ENCODE data around the gene MED6. TPM values are rescaled to one million over a fixed set of nuclear protein-coding genes. Genes with fewer than 3 reads are reported as not detected.

MED6 gene
- total RNA-seq, 4 donors from 2014 or later: 18.2 to 47.9 (median 32.2) TPM

GRCh38 chr14:70594461-70594860 is 6.0 kb downstream of the MED6 start:
- Histone ChIP-seq H3K27me3 (no peaks in the 10 kb centered on the region), H3K4me1 (peaks cover 3 to 8% (median 4%) of the 10 kb centered on the region in 3 donors), H3K27ac (no peak overlapping the region), H3K9me3 (no peaks in the 10 kb centered on the region), H3K4me3 (no peak overlapping the region), H3K36me3 (peaks cover 0 to 71% of the 10 kb centered on the region in 2 donors)
- no CpG with 5 or more reads among the region's 9 CpGs for WGBS, 2 donors (ENCODE audit: low coverage in 1 of 2)
- no peak for TF ChIP-seq CTCF (IDR thresholded peaks at IDR 0.05)
- no peak for TF ChIP-seq POLR2AphosphoS5 (IDR thresholded peaks at IDR 0.05)
- no peak for TF ChIP-seq POLR2A (IDR thresholded peaks at IDR 0.05)
- no peak for TF ChIP-seq EP300 (IDR thresholded peaks at IDR 0.05)
- no peak for ATAC-seq

DNA sequence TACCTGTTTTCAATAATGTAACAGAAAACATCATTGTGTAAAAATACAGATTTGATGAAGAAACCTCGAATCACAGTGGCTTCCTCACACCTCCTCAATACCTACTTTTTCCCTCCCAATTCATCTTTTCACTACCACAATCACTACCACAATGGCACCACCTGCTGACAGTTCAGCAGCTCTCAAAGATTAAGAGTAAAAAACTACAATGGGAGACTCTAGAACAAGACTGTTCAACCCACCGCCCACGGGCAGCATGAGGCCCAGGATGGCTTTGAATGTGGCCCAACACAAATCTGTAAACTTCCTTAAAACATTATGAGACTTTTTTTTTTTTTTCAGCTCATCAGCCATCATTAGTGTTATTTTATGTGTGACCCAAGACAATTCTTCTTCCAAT is 15.2 kb downstream of the MED6 start:
- no peak overlapping the region for H3K27ac ChIP-seq
- H3K27me3 ChIP-seq: no peaks in the 10 kb centered on the region
- H3K4me3 ChIP-seq: no peak overlapping the region
- ATAC-seq: no peak
- no peaks in the 10 kb centered on the region for H3K9me3 ChIP-seq
- H3K36me3 ChIP-seq: peaks cover 0 to 100% of the 10 kb centered on the region in 2 donors
- 68 to 81% methylated on average over 3 of the region's 3 CpGs for WGBS, 2 donors (ENCODE audit: low coverage in 1 of 2)
- TF ChIP-seq EP300 (IDR thresholded peaks at IDR 0.05): no peak
- no peak for TF ChIP-seq CTCF (IDR thresholded peaks at IDR 0.05)
- no peak for TF ChIP-seq POLR2A (IDR thresholded peaks at IDR 0.05)
- TF ChIP-seq POLR2AphosphoS5 (IDR thresholded peaks at IDR 0.05): no peak
- H3K4me1 ChIP-seq: no peaks in the 10 kb centered on the region

- Histone ChIP-seq H3K36me3 (peaks cover 0 to 78% of the 10 kb centered on the region in 2 donors), H3K4me1 (no peaks in the 10 kb centered on the region), H3K27ac (no peak overlapping the region), H3K9me3 (no peaks in the 10 kb centered on the region), H3K27me3 (no peaks in the 10 kb centered on the region), H3K4me3 (no peak overlapping the region)
- TF ChIP-seq EP300 (IDR thresholded peaks at IDR 0.05): no peak
- TF ChIP-seq POLR2AphosphoS5 (IDR thresholded peaks at IDR 0.05): no peak
- TF ChIP-seq CTCF (IDR thresholded peaks at IDR 0.05): no peak
- no peak for TF ChIP-seq POLR2A (IDR thresholded peaks at IDR 0.05)
- ATAC-seq: no peak
- WGBS, 2 donors (ENCODE audit: low coverage in 1 of 2): 92 to 96% methylated on average over 2 of the region's 2 CpGs
Observed at GRCh38 chr14:70576891-70577290, 23.6 kb downstream of the MED6 start.

DNA sequence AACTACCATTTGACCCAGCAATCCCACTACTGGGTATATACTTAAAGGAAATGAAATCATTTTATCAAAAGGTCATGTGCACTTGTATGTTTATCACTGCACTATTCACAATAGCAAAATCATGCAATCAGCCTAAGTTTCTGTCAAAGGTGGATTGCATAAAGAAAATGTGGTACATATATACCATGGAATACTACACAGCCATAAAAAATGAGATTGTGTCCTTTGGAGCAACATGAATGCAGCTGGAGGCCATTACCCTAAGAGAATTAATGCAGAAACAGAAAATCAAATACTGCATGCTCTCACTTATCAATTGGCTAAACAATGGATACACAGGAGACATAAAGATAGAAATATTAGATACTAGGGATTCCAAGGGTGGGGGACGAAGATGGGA is 27.4 kb downstream of the MED6 start:
- 75 to 100% methylated on average over 1 of the region's 1 CpG for WGBS, 2 donors (ENCODE audit: low coverage in 1 of 2)
- Histone ChIP-seq H3K27me3 (no peaks in the 10 kb centered on the region), H3K4me3 (no peak overlapping the region), H3K4me1 (no peaks in the 10 kb centered on the region), H3K36me3 (peaks cover 0 to 54% of the 10 kb centered on the region in 2 donors), H3K9me3 (no peaks in the 10 kb centered on the region), H3K27ac (no peak overlapping the region)
- no peak for ATAC-seq
- no peak for TF ChIP-seq EP300 (IDR thresholded peaks at IDR 0.05)
- TF ChIP-seq CTCF (IDR thresholded peaks at IDR 0.05): no peak
- TF ChIP-seq POLR2AphosphoS5 (IDR thresholded peaks at IDR 0.05): no peak
- TF ChIP-seq POLR2A (IDR thresholded peaks at IDR 0.05): no peak

- TF ChIP-seq CTCF (IDR thresholded peaks at IDR 0.05) (no peak), EP300 (IDR thresholded peaks at IDR 0.05) (no peak), POLR2A (IDR thresholded peaks at IDR 0.05) (no peak), POLR2AphosphoS5 (IDR thresholded peaks at IDR 0.05) (no peak)
- Histone ChIP-seq H3K36me3 (peaks cover 0 to 62% of the 10 kb centered on the region in 2 donors), H3K9me3 (peaks cover 0 to under 1% (median 0%) of the 10 kb centered on the region in 3 donors), H3K4me1 (no peaks in the 10 kb centered on the region), H3K27ac (no peak overlapping the region), H3K27me3 (no peaks in the 10 kb centered on the region), H3K4me3 (no peak overlapping the region)
- ATAC-seq: no peak
- 85 to 100% methylated on average over 2 of the region's 2 CpGs for WGBS, 2 donors (ENCODE audit: low coverage in 1 of 2)
Observed at GRCh38 chr14:70571139-70571538, 29.3 kb downstream of the MED6 start.

All from gastroesophageal sphincter (tissue), 4 donors.